H9 (cell line): ENCODE measurements around the gene GSTM1. TPM values are rescaled to one million over a fixed set of nuclear protein-coding genes. Genes with fewer than 3 reads are reported as not detected.

Source experiments
- DNase-seq: peaks from one replicate; pipeline ENCODE4 v3.0.0-alpha.2; 2017
- H2AFZ ChIP-seq: one replicate; pipeline ENCODE4 v1.6.1; 2013; ENCODE audit warnings: mild to moderate bottlenecking, low read length, control low read depth, moderate library complexity
- H2AK5ac ChIP-seq: 2 replicates; pipeline ENCODE4 v1.6.1; 2013; ENCODE audit warnings: low read length, control low read depth, mixed read lengths; ENCODE audit not compliant: insufficient read length
- H2BK120ac ChIP-seq: one replicate; pipeline ENCODE4 v1.6.1; 2013; ENCODE audit warnings: low read depth, mild to moderate bottlenecking, low read length, control low read depth, inconsistent platforms; ENCODE audit not compliant: poor library complexity, severe bottlenecking
- H2BK12ac ChIP-seq: 2 replicates; pipeline ENCODE4 v1.6.1; 2013; ENCODE audit warnings: low read length, control low read depth, mixed read lengths, low read depth; ENCODE audit not compliant: insufficient read length
- H2BK15ac ChIP-seq: 2 replicates; pipeline ENCODE4 v1.6.1; 2013; ENCODE audit warnings: low read depth, low read length, control low read depth
- H2BK20ac ChIP-seq: one replicate; pipeline ENCODE4 v1.6.1; 2013; ENCODE audit warnings: low read depth, mild to moderate bottlenecking, low read length, control low read depth, inconsistent platforms; ENCODE audit not compliant: poor library complexity, severe bottlenecking
- H2BK5ac ChIP-seq: 2 replicates; pipeline ENCODE4 v1.6.1; 2013; ENCODE audit warnings: low read length, control low read depth, mixed read lengths; ENCODE audit not compliant: insufficient read length
- H3K14ac ChIP-seq: 2 replicates; pipeline ENCODE4 v1.6.1; 2013; ENCODE audit warnings: low read length, control low read depth; ENCODE audit not compliant: insufficient read depth
- H3K18ac ChIP-seq: 2 replicates; pipeline ENCODE4 v1.6.1; 2013; ENCODE audit warnings: low read depth, mild to moderate bottlenecking, mixed read lengths, low read length, control low read depth; ENCODE audit not compliant: insufficient read length
- H3K23ac ChIP-seq: 2 replicates; pipeline ENCODE4 v1.6.1; 2013; ENCODE audit warnings: low read length, control low read depth, mixed read lengths, low read depth; ENCODE audit not compliant: insufficient read length
- H3K23me2 ChIP-seq: 2 replicates; pipeline ENCODE4 v1.6.1; 2013; ENCODE audit warnings: low read depth, mild to moderate bottlenecking, mixed read lengths, low read length, control low read depth; ENCODE audit not compliant: insufficient read length, poor library complexity, severe bottlenecking
- H3K27ac ChIP-seq: 2 replicates; pipeline ENCODE4 v1.5.1; 2013; ENCODE audit warnings: low read length, control low read depth, mixed read lengths, low read depth; ENCODE audit not compliant: insufficient read length
- H3K27me3 ChIP-seq: 2 replicates; pipeline ENCODE4 v1.6.1; 2013; ENCODE audit warnings: low read length, control low read depth, inconsistent platforms; ENCODE audit not compliant: insufficient read depth
- H3K4ac ChIP-seq: 2 replicates; pipeline ENCODE4 v1.6.1; 2013; ENCODE audit warnings: low read depth, mild to moderate bottlenecking, control low read depth, inconsistent platforms, low read length, moderate library complexity
- H3K4me1 ChIP-seq: 2 replicates; pipeline ENCODE4 v1.6.1; 2013; ENCODE audit warnings: low read length, control low read depth, inconsistent platforms; ENCODE audit not compliant: insufficient read depth
- H3K4me2 ChIP-seq: 2 replicates; pipeline ENCODE4 v1.6.1; 2013; ENCODE audit warnings: low read length, control low read depth, mixed read lengths; ENCODE audit not compliant: insufficient read length, insufficient read depth
- H3K56ac ChIP-seq: 2 replicates; pipeline ENCODE4 v1.6.1; 2013; ENCODE audit warnings: low read depth, mild to moderate bottlenecking, mixed read lengths, low read length, control low read depth; ENCODE audit not compliant: insufficient read length
- H3K79me1 ChIP-seq: 2 replicates; pipeline ENCODE4 v1.6.1; 2013; ENCODE audit warnings: low read depth, mild to moderate bottlenecking, moderate library complexity, low read length, control low read depth, inconsistent platforms; ENCODE audit not compliant: insufficient read depth, poor library complexity, severe bottlenecking
- H3K79me2 ChIP-seq: 2 replicates; pipeline ENCODE4 v1.6.1; 2013; ENCODE audit warnings: low read length, control low read depth, inconsistent platforms; ENCODE audit not compliant: insufficient read depth
- H3K9ac ChIP-seq: 2 replicates; pipeline ENCODE4 v1.6.1; 2013; ENCODE audit warnings: low read length, control low read depth, mixed read lengths; ENCODE audit not compliant: insufficient read length; ENCODE audit errors: extremely low read depth
- H3K9me3 ChIP-seq: one replicate; pipeline ENCODE4 v1.6.1; 2013; ENCODE audit warnings: low read depth, low read length, inconsistent platforms; ENCODE audit not compliant: control insufficient read depth
- H3T11ph ChIP-seq: one replicate; pipeline ENCODE4 v1.6.1; 2013; ENCODE audit warnings: mild to moderate bottlenecking, low read length, control low read depth, inconsistent platforms
- H4K20me1 ChIP-seq: one replicate; pipeline ENCODE4 v1.6.1; 2013; ENCODE audit not compliant: control insufficient read depth, insufficient read length, insufficient read depth
- H4K5ac ChIP-seq: 2 replicates; pipeline ENCODE4 v1.6.1; 2013; ENCODE audit warnings: low read depth, mild to moderate bottlenecking, mixed read lengths, low read length, control low read depth; ENCODE audit not compliant: insufficient read length
- H4K8ac ChIP-seq: replicated peaks from 2 replicates; pipeline ENCODE4 v1.6.1; 2013; ENCODE audit warnings: low read length, control low read depth, mixed read lengths, low read depth; ENCODE audit not compliant: insufficient read length
- H4K91ac ChIP-seq: 2 replicates; pipeline ENCODE4 v1.6.1; 2013; ENCODE audit warnings: low read depth, mild to moderate bottlenecking, moderate library complexity, mixed read lengths, low read length, control low read depth; ENCODE audit not compliant: insufficient read length
- H3K27ac Mint-ChIP-seq, 3 experiments: 2 replicates in 2 of 3; 3 replicates in 1 of 3; pipeline ENCODE4 v1.8.0; 2020 to 2021; ENCODE audit warnings: mixed read lengths in 3 of 3, mild to moderate bottlenecking in 1 of 3, moderate library complexity in 1 of 3
- H3K27me3 Mint-ChIP-seq: 2 replicates; pipeline ENCODE4 v1.8.0; 2021; ENCODE audit warnings: low read depth, mild to moderate bottlenecking, moderate library complexity, mixed read lengths
- H3K36me3 Mint-ChIP-seq, 3 experiments: 2 replicates in 2 of 3; 3 replicates in 1 of 3; pipeline ENCODE4 v1.8.0; 2020 to 2021; ENCODE audit warnings: low read depth in 3 of 3, mixed read lengths in 3 of 3; ENCODE audit not compliant: insufficient read depth in 1 of 3
- H3K4me1 Mint-ChIP-seq, 2 experiments: 2 replicates each; pipeline ENCODE4 v1.8.0; 2020; ENCODE audit warnings: mixed read lengths in 2 of 2
- H3K4me3 Mint-ChIP-seq, 2 experiments: 2 replicates in 1 of 2; 3 replicates in 1 of 2; pipeline ENCODE4 v1.8.0; 2020 to 2021; ENCODE audit warnings: mild to moderate bottlenecking in 2 of 2, mixed read lengths in 2 of 2, moderate library complexity in 1 of 2
- H3K9me3 Mint-ChIP-seq, 2 experiments: 2 replicates in 1 of 2; 3 replicates in 1 of 2; pipeline ENCODE4 v1.8.0; 2020; ENCODE audit warnings: mild to moderate bottlenecking in 2 of 2, mixed read lengths in 2 of 2, moderate library complexity in 1 of 2
- CTCF ChIP-seq: fragments of 200-600 bp; sonication (generic); conservative IDR thresholded peaks from 3 replicates; pipeline ENCODE4 v1.8.0; 2021; ENCODE audit warnings: antibody characterized with exemption, mild to moderate bottlenecking
- WGBS: extraction: QIAGEN DNeasy Blood & Tissue Kit; methylation state at CpG from one replicate; pipeline ENCODE4 v1.1.7; 2013; ENCODE audit warnings: missing lambda C conversion rate, low lambda C conversion rate, mixed read lengths; ENCODE audit not compliant: insufficient read length; ENCODE audit errors: extremely low coverage; 5-methylcytosine and 5-hydroxymethylcytosine counted together
- total RNA-seq: library from RNA; stranded (reverse); gene quantifications from 2 replicates; pipeline ENCODE4 v1.2.1, GENCODE V29; 2021

The GSTM1 gene
- total RNA-seq, 1 experiment from 2014 or later, result 19.5 TPM

- Histone ChIP-seq H3K79me2 (no peaks in the 10 kb centered on the region), H3K23ac (no peak overlapping the region), H4K20me1 (no peaks in the 10 kb centered on the region), H4K8ac (no peak overlapping the region), H3K4me2 (peak overlapping the region; percentile 52), H3T11ph (no peak overlapping the region), H3K18ac (no peak overlapping the region), H2BK120ac (no peak overlapping the region), H2BK5ac (no peak overlapping the region), H4K91ac (no peak overlapping the region), H3K27ac (no peak overlapping the region), H2BK20ac (no peak overlapping the region), H3K9me3 (no peaks in the 10 kb centered on the region), H4K5ac (no peak overlapping the region), H3K79me1 (no peaks in the 10 kb centered on the region), H3K14ac (no peak overlapping the region), H2AFZ (no peak overlapping the region), H2BK15ac (no peak overlapping the region), H3K9ac (no peak overlapping the region), H2AK5ac (no peak overlapping the region), H2BK12ac (no peak overlapping the region), H3K4ac (no peak overlapping the region), H3K4me1 (no peaks in the 10 kb centered on the region), H3K23me2 (peaks cover 3% of the 10 kb centered on the region), H3K56ac (no peak overlapping the region), H3K27me3 (no peaks in the 10 kb centered on the region)
- Mint-ChIP-seq H3K4me1 (peaks cover 8 to 13% of the 10 kb centered on the region in 2 experiments; a peak in 3 of 4 replicates), H3K27me3 (peaks cover 8% of the 10 kb centered on the region), H3K4me3 (peak overlapping the region; percentile 71 to 77), H3K9me3 (peaks cover 0 to 2% of the 10 kb centered on the region in 2 experiments; a peak in 1 of 5 replicates), H3K27ac (no peak overlapping the region), H3K36me3 (peaks cover 0 to 11% (median 0%) of the 10 kb centered on the region in 3 experiments; a peak in 2 of 7 replicates)
- TF ChIP-seq CTCF, result no peak
- WGBS, result no CpG with 5 or more reads among the region's 26 CpGs
- DNase-seq, result no peak
Observed at GRCh38 chr1:109668123-109668775, 19.4 kb upstream of the GSTM1 start.
